HepG2 (cell line): ENCODE results near the gene EPHX1. TPM values are rescaled to one million over a fixed set of nuclear protein-coding genes. Genes with fewer than 3 reads are reported as not detected.

Experiments used
- ATAC-seq: fragments of 200-7000 bp; cut with Tn5 transposase; 3 replicates; pipeline ENCODE4 v1.9.1; 2020; ENCODE audit warnings: mild to moderate bottlenecking, moderate library complexity
- BruUV-seq: library from RNA; stranded (reverse); fragments of 400-500 nt; replicated peaks from 2 replicates; lab custom pipeline; 2021; lab: Mats Ljungman, UMichigan
- CTCF ChIA-PET: fragments of 300-600 bp; formaldehyde crosslinking; extraction: SDS; loops from one replicate; lab custom pipeline; 2021; ENCODE audit warnings: low total read pairs, inconsistent platforms, low intra/inter-chr PET ratio; lab: Yijun Ruan, JAX
- POLR2A ChIA-PET: fragments of 350-600 bp; sonication (Branson Sonifier 250); formaldehyde crosslinking; loops from one replicate; lab custom pipeline; 2020; ENCODE audit warnings: antibody characterized with exemption, inconsistent platforms; lab: Yijun Ruan, JAX
- DNase-seq: peaks from one replicate; pipeline ENCODE4 v3.0.0-alpha.2; 2015; ENCODE audit warnings: low spot score
- FAIRE-seq: peaks from 3 replicates; lab custom pipeline; 2011; peaks lifted over from hg19 to GRCh38; lab: Jason Lieb, UNC
- H2AFZ ChIP-seq: one replicate; pipeline ENCODE4 v1.6.1; 2011; ENCODE audit warnings: low read length, inconsistent platforms
- H3K27ac ChIP-seq: fragments of 300-600 bp; 3 replicates; pipeline ENCODE4 v1.8.0; 2011; ENCODE audit warnings: mixed run types, mild to moderate bottlenecking, mixed read lengths, low read length, inconsistent platforms; ENCODE audit not compliant: insufficient read depth; ENCODE audit errors: extremely low read length
- H3K27me3 ChIP-seq, 2 experiments: fragments of 200-600 bp in 1 of 2; 2 replicates in 1 of 2; 3 replicates in 1 of 2; pipeline versions ENCODE4 v1.6.0 to v1.8.0; 2011; ENCODE audit warnings: low read length in 2 of 2, mild to moderate bottlenecking in 2 of 2, moderate library complexity in 2 of 2, inconsistent platforms in 1 of 2; ENCODE audit not compliant: insufficient read depth in 2 of 2, control insufficient read depth in 1 of 2
- H3K36me3 ChIP-seq, 2 experiments: fragments of 200-600 bp in 1 of 2; replicated peaks in 1 of 2; 2 replicates in 1 of 2; 3 replicates in 1 of 2; pipeline versions ENCODE4 v1.5.1 to v1.8.0; 2011; ENCODE audit warnings: low read length in 2 of 2, inconsistent platforms in 1 of 2; ENCODE audit not compliant: insufficient read depth in 2 of 2, control insufficient read depth in 1 of 2
- H3K4me1 ChIP-seq: 2 replicates; pipeline ENCODE4 v1.5.1; 2012; ENCODE audit warnings: low read length, inconsistent platforms; ENCODE audit not compliant: insufficient read depth
- H3K4me2 ChIP-seq: 2 replicates; pipeline ENCODE4 v1.6.0; 2011; ENCODE audit warnings: low read depth, low read length, inconsistent platforms
- H3K4me3 ChIP-seq, 3 experiments: fragments of 200-600 bp in 1 of 3; sonication (generic), shearing (Covaris generic) in 1 of 3; replicated peaks in 1 of 3; 2 replicates each; pipeline ENCODE4 v1.5.1; 2011 to 2016; ENCODE audit warnings: low read length in 3 of 3, inconsistent platforms in 2 of 3, low read depth in 2 of 3, mild to moderate bottlenecking in 2 of 3, control low read depth in 1 of 3, mixed read lengths in 1 of 3; ENCODE audit not compliant: insufficient read depth in 1 of 3
- H3K79me2 ChIP-seq: one replicate; pipeline ENCODE4 v1.6.1; 2011; ENCODE audit warnings: low read length, inconsistent platforms; ENCODE audit not compliant: insufficient read depth
- H3K9ac ChIP-seq: 2 replicates; pipeline ENCODE4 v1.6.0; 2011; ENCODE audit warnings: mild to moderate bottlenecking, low read depth, low read length, inconsistent platforms; ENCODE audit not compliant: insufficient read depth
- H3K9me3 ChIP-seq: 2 replicates; pipeline ENCODE4 v1.5.1; 2012; ENCODE audit warnings: mild to moderate bottlenecking, low read length
- H4K20me1 ChIP-seq: 2 replicates; pipeline ENCODE4 v1.6.0; 2011; ENCODE audit warnings: inconsistent platforms, mild to moderate bottlenecking, low read length, moderate library complexity; ENCODE audit not compliant: insufficient read depth
- CC2D1A ChIP-seq: sonication (generic); formaldehyde crosslinking; IDR thresholded peaks from 2 replicates; pipeline ENCODE4 v1.8.1; 2023; ENCODE audit warnings: mild to moderate bottlenecking, missing genetic modification reagents
- EZH2 ChIP-seq: conservative IDR thresholded peaks from 2 replicates; pipeline ENCODE4 v1.6.1; 2012; ENCODE audit warnings: mild to moderate bottlenecking, low read depth, low read length, moderate library complexity
- NFYC ChIP-seq: IDR thresholded peaks from 2 replicates; pipeline ENCODE4 v1.6.1; 2016; ENCODE audit warnings: missing genetic modification reagents, missing compliant biosample characterization
- NPAS2 ChIP-seq: sonication (generic); formaldehyde crosslinking; IDR thresholded peaks from 2 replicates; pipeline ENCODE4 v1.8.0; 2022; ENCODE audit warnings: mild to moderate bottlenecking, missing genetic modification reagents, borderline replicate concordance
- REL ChIP-seq: sonication (generic); formaldehyde crosslinking; conservative IDR thresholded peaks from 2 replicates; pipeline ENCODE4 v1.8.0; 2022; ENCODE audit warnings: mild to moderate bottlenecking, missing genetic modification reagents, moderate library complexity
- SALL2 ChIP-seq: sonication (generic); formaldehyde crosslinking; IDR thresholded peaks from 2 replicates; pipeline ENCODE4 v1.8.1; 2023; ENCODE audit warnings: mild to moderate bottlenecking, missing genetic modification reagents, inconsistent platforms
- SIN3A ChIP-seq: IDR thresholded peaks from 2 replicates; pipeline ENCODE4 v1.6.1; 2011; ENCODE audit warnings: low read depth, mild to moderate bottlenecking, control low read depth, low read length, borderline replicate concordance
- TBL1XR1 ChIP-seq: fragments of 150-350 bp; IDR thresholded peaks from 2 replicates; pipeline ENCODE4 v1.6.1; 2014; ENCODE audit warnings: borderline replicate concordance, low read length; ENCODE audit not compliant: partially characterized antibody
- ZNF44 ChIP-seq: sonication (generic); formaldehyde crosslinking; IDR thresholded peaks from 2 replicates; pipeline ENCODE4 v1.5.1; 2020; ENCODE audit warnings: mild to moderate bottlenecking, missing genetic modification reagents
- WGBS: methylation state at CpG from one replicate; pipeline ENCODE4 v1.1.6; 2017; ENCODE audit warnings: low lambda C conversion rate; 5-methylcytosine and 5-hydroxymethylcytosine counted together
- in situ Hi-C: cut with HindIII; loops from 2 replicates; pipeline ENCODE4 v1.10.0; 2017; ENCODE audit warnings: low pct_unique_long_range_greater_than_20kb; ENCODE audit not compliant: extremely low pct_ligation_motif_present
- intact Hi-C: fragments of 100-400 bp; cut with micrococcal nuclease; formaldehyde crosslinking; loops from one replicate; pipeline ENCODE4 v1.10.0; 2022; ENCODE audit not compliant: unreplicated experiment
- polyA plus RNA-seq, 8 experiments: library from polyadenylated mRNA; depleted of rRNA in 3 of 8; stranded (reverse) in 7 of 8; unstranded in 1 of 8; fragments of >200 nt; fragmentation: Illumina TruSeq in 4 of 8; extraction: Trizol in 4 of 8; gene quantifications; 2 replicates each; pipeline versions ENCODE4 v1.2.1 to v1.2.3, GENCODE V29; 2011 to 2016; ENCODE audit warnings: low read depth in 4 of 8, missing spikeins in 1 of 8, mixed read lengths in 1 of 8; ENCODE audit not compliant: insufficient read depth in 1 of 8
- total RNA-seq, 5 experiments: library from RNA; depleted of rRNA; stranded (reverse); fragments of >200 nt; fragmentation: Illumina TruSeq; extraction: Trizol; gene quantifications; 2 replicates each; pipeline ENCODE4 v1.2.3, GENCODE V29; 2016; ENCODE audit warnings: low read depth in 1 of 5
- TF ChIP-seq, protein P1 (sequence below): sonication (generic); formaldehyde crosslinking; conservative IDR thresholded peaks from 2 replicates; pipeline ENCODE4 v1.4.0; 2020; ENCODE audit warnings: mild to moderate bottlenecking, missing genetic modification reagents, moderate library complexity
- TF ChIP-seq, protein P2 (sequence below): sonication (generic); formaldehyde crosslinking; IDR thresholded peaks from 2 replicates; pipeline ENCODE4 v1.5.1; 2020; ENCODE audit warnings: missing genetic modification reagents, mild to moderate bottlenecking, borderline replicate concordance
- TF ChIP-seq, protein P3 (sequence below): sonication (generic); formaldehyde crosslinking; conservative IDR thresholded peaks from 2 replicates; pipeline ENCODE4 v1.8.1; 2023; ENCODE audit warnings: missing genetic modification reagents
- TF ChIP-seq, protein P4 (sequence below): sonication (generic); IDR thresholded peaks from 2 replicates; pipeline ENCODE4 v1.6.1; 2016; ENCODE audit warnings: low read depth, borderline replicate concordance

Gene EPHX1
- total and polyA plus RNA-seq, 2 of the 13 experiments (the other 11 are each of a cell fraction or from before 2014, with no cell fraction given) = 27.7 to 36.5 TPM

DNA sequence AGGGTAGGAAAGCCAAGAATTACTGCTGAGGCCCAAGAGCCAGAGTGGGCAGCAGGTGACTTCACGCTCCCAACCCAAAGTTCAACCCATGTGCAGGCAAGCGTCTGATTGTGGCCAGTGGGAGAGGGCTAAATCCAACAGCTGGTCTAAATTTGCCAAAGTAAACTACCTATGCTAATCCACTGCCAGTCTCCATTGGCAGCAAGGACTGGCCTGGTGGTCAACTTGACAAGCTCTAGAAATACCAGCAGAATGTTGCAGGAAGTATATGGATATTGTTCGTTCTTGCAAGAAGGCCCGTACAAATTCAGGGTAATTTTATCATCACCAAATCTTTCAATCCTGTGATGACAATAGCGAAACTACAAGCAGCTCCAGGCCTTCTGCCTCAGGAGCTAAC, 70.7 kb downstream of the EPHX1 start:
- intact Hi-C loops (loop anchor here (5.0 to 10.0 kb wide), 2 partner anchors 42 to 94 kb away; partner anchors contain the start of gene PYCR2), in situ Hi-C loops (no loop called here)
- Histone ChIP-seq H3K27ac (peak overlapping the region; percentile 80), H3K4me3 (peak overlapping the region; percentile 91 to 98 (median 93)), H2AFZ (no peak overlapping the region), H3K9me3 (no peaks in the 10 kb centered on the region), H3K79me2 (peaks cover 37% of the 10 kb centered on the region), H3K4me1 (peaks cover 61% of the 10 kb centered on the region), H3K4me2 (peak overlapping the region; percentile 100), H3K9ac (peak overlapping the region; percentile 88), H3K36me3 (peaks cover 0 to 10% of the 10 kb centered on the region in 2 experiments; a peak in 4 of 5 replicates), H3K27me3 (no peaks in the 10 kb centered on the region; a peak in 1 of 5 replicates), H4K20me1 (peaks cover 20% of the 10 kb centered on the region)
- no peak for FAIRE-seq
- ChIA-PET CTCF (interaction anchor here (1.2 kb wide), 1 partner anchor 406 kb away, joined by 3 read pairs; no protein-coding TSS in a partner anchor), POLR2A (interaction anchor here (1.1 to 4.6 kb wide), 6 partner anchors 10 to 182 kb away, joined by 3 to 42 read pairs (median 28); partner anchors contain the start of genes EPHX1, H3-3A, LEFTY1 and PYCR2)
- no peak for ATAC-seq
- 38% methylated on average over 5 of the region's 5 CpGs for WGBS
- DNase-seq = peak; percentile 21
- TSS peak; percentile 48 for BruUV-seq
- TF ChIP-seq SALL2 (CRISPR knock-in tag) (no peak), TBL1XR1 (no peak), NFYC (no peak), NPAS2 (no peak), SIN3A (0 out of 2 replicates have a peak, but pooled peaks have one; percentile 10), REL (CRISPR knock-in tag) (no peak), EZH2 (no peak), CC2D1A (CRISPR knock-in tag) (no peak), ZNF44 (CRISPR knock-in tag) (no peak)
- TF ChIP-seq, protein P1, sequence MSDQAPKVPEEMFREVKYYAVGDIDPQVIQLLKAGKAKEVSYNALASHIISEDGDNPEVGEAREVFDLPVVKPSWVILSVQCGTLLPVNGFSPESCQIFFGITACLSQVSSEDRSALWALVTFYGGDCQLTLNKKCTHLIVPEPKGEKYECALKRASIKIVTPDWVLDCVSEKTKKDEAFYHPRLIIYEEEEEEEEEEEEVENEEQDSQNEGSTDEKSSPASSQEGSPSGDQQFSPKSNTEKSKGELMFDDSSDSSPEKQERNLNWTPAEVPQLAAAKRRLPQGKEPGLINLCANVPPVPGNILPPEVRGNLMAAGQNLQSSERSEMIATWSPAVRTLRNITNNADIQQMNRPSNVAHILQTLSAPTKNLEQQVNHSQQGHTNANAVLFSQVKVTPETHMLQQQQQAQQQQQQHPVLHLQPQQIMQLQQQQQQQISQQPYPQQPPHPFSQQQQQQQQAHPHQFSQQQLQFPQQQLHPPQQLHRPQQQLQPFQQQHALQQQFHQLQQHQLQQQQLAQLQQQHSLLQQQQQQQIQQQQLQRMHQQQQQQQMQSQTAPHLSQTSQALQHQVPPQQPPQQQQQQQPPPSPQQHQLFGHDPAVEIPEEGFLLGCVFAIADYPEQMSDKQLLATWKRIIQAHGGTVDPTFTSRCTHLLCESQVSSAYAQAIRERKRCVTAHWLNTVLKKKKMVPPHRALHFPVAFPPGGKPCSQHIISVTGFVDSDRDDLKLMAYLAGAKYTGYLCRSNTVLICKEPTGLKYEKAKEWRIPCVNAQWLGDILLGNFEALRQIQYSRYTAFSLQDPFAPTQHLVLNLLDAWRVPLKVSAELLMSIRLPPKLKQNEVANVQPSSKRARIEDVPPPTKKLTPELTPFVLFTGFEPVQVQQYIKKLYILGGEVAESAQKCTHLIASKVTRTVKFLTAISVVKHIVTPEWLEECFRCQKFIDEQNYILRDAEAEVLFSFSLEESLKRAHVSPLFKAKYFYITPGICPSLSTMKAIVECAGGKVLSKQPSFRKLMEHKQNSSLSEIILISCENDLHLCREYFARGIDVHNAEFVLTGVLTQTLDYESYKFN (CRISPR knock-in tag) = 0 out of 2 replicates have a peak, but pooled peaks have one; percentile 5
- TF ChIP-seq, protein P2, sequence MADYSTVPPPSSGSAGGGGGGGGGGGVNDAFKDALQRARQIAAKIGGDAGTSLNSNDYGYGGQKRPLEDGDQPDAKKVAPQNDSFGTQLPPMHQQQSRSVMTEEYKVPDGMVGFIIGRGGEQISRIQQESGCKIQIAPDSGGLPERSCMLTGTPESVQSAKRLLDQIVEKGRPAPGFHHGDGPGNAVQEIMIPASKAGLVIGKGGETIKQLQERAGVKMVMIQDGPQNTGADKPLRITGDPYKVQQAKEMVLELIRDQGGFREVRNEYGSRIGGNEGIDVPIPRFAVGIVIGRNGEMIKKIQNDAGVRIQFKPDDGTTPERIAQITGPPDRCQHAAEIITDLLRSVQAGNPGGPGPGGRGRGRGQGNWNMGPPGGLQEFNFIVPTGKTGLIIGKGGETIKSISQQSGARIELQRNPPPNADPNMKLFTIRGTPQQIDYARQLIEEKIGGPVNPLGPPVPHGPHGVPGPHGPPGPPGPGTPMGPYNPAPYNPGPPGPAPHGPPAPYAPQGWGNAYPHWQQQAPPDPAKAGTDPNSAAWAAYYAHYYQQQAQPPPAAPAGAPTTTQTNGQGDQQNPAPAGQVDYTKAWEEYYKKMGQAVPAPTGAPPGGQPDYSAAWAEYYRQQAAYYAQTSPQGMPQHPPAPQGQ (CRISPR knock-in tag) = 0 out of 2 replicates have a peak, but pooled peaks have one; percentile 47
- TF ChIP-seq, protein P3, sequence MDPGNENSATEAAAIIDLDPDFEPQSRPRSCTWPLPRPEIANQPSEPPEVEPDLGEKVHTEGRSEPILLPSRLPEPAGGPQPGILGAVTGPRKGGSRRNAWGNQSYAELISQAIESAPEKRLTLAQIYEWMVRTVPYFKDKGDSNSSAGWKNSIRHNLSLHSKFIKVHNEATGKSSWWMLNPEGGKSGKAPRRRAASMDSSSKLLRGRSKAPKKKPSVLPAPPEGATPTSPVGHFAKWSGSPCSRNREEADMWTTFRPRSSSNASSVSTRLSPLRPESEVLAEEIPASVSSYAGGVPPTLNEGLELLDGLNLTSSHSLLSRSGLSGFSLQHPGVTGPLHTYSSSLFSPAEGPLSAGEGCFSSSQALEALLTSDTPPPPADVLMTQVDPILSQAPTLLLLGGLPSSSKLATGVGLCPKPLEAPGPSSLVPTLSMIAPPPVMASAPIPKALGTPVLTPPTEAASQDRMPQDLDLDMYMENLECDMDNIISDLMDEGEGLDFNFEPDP (CRISPR knock-in tag) = no peak
- TF ChIP-seq, protein P4, sequence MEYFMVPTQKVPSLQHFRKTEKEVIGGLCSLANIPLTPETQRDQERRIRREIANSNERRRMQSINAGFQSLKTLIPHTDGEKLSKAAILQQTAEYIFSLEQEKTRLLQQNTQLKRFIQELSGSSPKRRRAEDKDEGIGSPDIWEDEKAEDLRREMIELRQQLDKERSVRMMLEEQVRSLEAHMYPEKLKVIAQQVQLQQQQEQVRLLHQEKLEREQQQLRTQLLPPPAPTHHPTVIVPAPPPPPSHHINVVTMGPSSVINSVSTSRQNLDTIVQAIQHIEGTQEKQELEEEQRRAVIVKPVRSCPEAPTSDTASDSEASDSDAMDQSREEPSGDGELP = peak; percentile 57; the same call in 1 of the 2 replicates
